ENCODE results near the gene ITGBL1. TPM values are rescaled to one million over a fixed set of nuclear protein-coding genes. Genes with fewer than 3 reads are reported as not detected.

Gene ITGBL1
- total and polyA plus RNA-seq, 8 donors: 0.63 to 9.5 (median 1.6) TPM

GRCh38 chr13:101749584-101749983 lies 297.1 kb downstream of the ITGBL1 start:
- FAIRE-seq: no peak
- ATAC-seq: no peak
- intact Hi-C loops (cut with DNase I): no loop called here

GRCh38 chr13:101751488-101751887 lies 299.0 kb downstream of the ITGBL1 start:
- Histone ChIP-seq H3K4me3 (no peak overlapping the region), H3K36me3 (no peaks in the 10 kb centered on the region), H3K27ac (no peak overlapping the region), H3K4me1 (peaks cover 0 to 5% (median 0%) of the 10 kb centered on the region in 3 donors), H3K27me3 (no peaks in the 10 kb centered on the region), H3K9me3 (no peaks in the 10 kb centered on the region)
- intact Hi-C loops (cut with DNase I): loop anchor here in 1 of 3 donors (10.0 kb wide), 1 partner anchor 227 kb away; no protein-coding TSS in a partner anchor
- DNase-seq: no peak
- WGBS, 2 donors: 7 to 15% methylated on average over 3 of the region's 3 CpGs
- TF ChIP-seq CTCF (IDR thresholded peaks at IDR 0.05): no peak
- FAIRE-seq: no peak
- no peak for ATAC-seq

More at GRCh38 chr13:101749584-101749983, 297.1 kb downstream of the ITGBL1 start:
- WGBS, 2 donors: 57 to 80% methylated on average over 1 of the region's 1 CpG
- H3K36me3 ChIP-seq: no peaks in the 10 kb centered on the region
- no peak for DNase-seq
- H3K4me1 ChIP-seq: no peaks in the 10 kb centered on the region
- TF ChIP-seq CTCF (IDR thresholded peaks at IDR 0.05): no peak
- no peak overlapping the region for H3K27ac ChIP-seq
- no peak overlapping the region for H3K4me3 ChIP-seq
- H3K27me3 ChIP-seq: no peaks in the 10 kb centered on the region
- H3K9me3 ChIP-seq: no peaks in the 10 kb centered on the region

- intact Hi-C loops (cut with DNase I): loop anchor here in 1 of 3 donors (10.0 kb wide), 1 partner anchor 228 kb away; no protein-coding TSS in a partner anchor
- H3K9me3 ChIP-seq: no peaks in the 10 kb centered on the region
- DNase-seq: no peak
- FAIRE-seq: no peak
- H3K4me3 ChIP-seq: no peak overlapping the region
- no peaks in the 10 kb centered on the region for H3K36me3 ChIP-seq
- WGBS, 2 donors: 84 to 88% methylated on average over 3 of the region's 3 CpGs
- no peaks in the 10 kb centered on the region for H3K27me3 ChIP-seq
- no peak for ATAC-seq
- no peak for TF ChIP-seq CTCF (IDR thresholded peaks at IDR 0.05)
- peaks cover 0 to 5% (median 0%) of the 10 kb centered on the region in 3 donors for H3K4me1 ChIP-seq
- H3K27ac ChIP-seq: no peak overlapping the region
These were observed 300.0 kb downstream of the ITGBL1 start for GRCh38 chr13:101752432-101752831.

GRCh38 chr13:101755228-101755887 lies 302.9 kb downstream of the ITGBL1 start:
- Histone ChIP-seq H3K27me3 (no peaks in the 10 kb centered on the region), H3K9me3 (no peaks in the 10 kb centered on the region), H3K4me3 (no peak overlapping the region), H3K4me1 (peaks cover 0 to 5% (median 0%) of the 10 kb centered on the region in 3 donors), H3K36me3 (no peaks in the 10 kb centered on the region), H3K27ac (no peak overlapping the region)
- no peak for TF ChIP-seq CTCF (IDR thresholded peaks at IDR 0.05)
- intact Hi-C loops (cut with DNase I): loop anchor here in 2 of 3 donors (5.0 to 10.0 kb wide), 2 partner anchors 231 to 238 kb away; no protein-coding TSS in a partner anchor
- ATAC-seq (peak in 3 of 4 donors; percentile 25 to 48 (median 31)), DNase-seq (no peak), FAIRE-seq (no peak)
- WGBS, 2 donors: 19 to 27% methylated on average over 6 of the region's 6 CpGs

All from pancreas (tissue), 10 donors.